HG02763 (cell line): Measurements from ENCODE around the gene PRRG3.
"Not testable (repeated sequence)": the region's sequence is repeated elsewhere in the genome, so short reads cannot be mapped to it uniquely, and the experiment has no call there.

ENCODE experiments used
- ATAC-seq: cut with Tn5 transposase; IDR thresholded peaks from one replicate; pipeline ENCODE4 v1.9.1; 2021; ENCODE audit warnings: mild to moderate bottlenecking, moderate library complexity; ENCODE audit not compliant: unreplicated experiment

The PRRG3 gene

DNA sequence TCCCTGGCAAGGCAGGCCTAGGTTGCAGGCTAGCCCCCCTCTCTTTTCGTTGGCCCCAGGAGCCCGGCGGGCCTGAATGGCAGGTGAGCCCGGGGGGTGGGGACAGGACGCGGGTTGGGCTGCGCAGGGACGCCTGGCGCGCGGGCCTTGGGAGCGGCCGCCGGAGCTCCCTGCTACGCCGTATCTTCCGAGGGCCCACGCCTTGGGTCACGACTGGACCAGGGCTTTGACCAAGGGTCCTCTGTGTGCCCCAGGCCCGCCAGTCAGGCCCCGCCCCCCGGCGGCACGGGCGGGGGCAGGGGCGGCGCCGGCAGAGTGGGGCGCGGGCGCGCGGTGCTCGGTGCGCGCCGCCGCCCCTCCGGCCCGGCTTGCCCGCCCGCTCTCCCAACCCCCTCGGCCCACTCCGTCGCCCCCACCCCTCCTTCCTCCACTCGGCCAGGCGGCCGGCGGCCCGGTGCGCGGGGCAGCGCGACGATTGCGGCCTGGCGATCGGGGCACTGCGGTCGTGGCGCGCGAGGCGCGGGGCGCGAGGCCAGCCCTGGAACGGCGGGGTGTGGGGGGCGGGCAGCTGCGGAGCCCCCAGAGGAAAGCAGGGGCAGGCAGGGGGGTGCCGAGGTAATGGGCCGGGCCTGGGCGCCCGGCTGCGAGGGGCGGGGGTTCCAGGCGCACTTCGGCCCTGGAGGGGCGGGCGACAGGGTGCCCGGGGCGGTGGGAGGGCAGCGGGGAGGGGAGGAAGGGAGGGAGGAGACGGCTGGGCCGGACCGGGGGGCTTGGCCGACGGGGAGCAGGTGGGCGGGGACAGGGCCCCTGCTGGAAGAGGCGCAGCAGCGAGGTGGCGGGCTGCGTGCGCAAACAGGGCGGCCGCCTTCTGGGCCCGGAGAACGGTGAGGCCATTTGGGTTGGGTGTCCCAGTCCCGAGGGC lies at the start of gene PRRG3:
TSS of gene PRRG3 (plus strand) at position 798 of the 922 bp plus-strand sequence. CDS start 3,357 bp downstream, outside the sequence.
- no peak for ATAC-seq

DNA sequence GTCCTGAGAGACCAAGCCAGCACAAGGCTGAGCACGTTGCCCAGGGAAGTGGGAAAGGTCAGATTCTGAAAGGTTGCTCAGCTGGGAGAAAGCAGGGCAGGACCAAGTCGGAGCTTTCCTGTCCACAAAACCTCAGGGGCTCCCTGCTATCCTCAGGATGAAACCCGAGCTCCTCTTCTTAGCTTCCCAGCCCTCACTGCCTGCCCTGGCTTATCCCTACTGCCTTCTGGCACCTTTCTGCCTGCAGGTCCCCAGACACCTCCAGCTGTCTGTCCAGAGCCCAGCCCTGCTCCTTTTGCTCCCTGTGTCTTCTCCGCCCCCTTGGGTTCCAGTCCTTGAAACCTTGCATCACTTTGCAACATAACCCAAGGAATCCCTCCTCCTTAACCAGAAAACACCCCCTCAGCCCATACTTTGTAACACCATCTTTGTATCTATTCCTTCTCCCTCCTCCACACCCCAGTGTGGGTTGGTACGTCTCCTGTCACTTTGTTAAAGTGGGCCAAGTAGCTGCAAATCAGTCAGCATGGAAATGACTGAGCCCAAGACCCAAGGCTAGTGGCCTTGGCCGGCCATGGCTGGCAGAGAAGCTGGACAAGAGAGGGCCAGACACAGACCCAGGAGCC lies 20.0 kb upstream of the PRRG3 start:
- ATAC-seq = no peak

DNA sequence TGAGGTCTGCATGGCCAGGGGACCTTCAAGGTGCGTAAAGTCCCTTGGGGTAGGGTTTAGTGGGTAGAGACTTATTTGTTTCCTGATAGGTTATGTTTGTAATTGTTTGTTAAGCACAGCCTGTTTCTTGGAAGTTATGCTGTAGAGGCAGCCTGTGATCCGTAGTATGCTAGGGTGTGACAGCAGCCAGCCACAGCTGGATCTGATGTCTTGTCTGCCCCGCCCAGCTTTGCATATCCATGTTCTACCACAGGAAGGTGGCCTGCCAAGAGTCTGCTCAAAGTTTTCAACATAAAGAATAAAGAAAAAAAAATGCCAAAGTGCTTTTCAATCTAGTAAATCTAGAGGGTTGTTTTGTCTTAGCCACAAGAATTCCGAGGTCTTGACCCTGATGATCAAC lies 19.1 kb upstream of the PRRG3 start:
- no peak for ATAC-seq

DNA sequence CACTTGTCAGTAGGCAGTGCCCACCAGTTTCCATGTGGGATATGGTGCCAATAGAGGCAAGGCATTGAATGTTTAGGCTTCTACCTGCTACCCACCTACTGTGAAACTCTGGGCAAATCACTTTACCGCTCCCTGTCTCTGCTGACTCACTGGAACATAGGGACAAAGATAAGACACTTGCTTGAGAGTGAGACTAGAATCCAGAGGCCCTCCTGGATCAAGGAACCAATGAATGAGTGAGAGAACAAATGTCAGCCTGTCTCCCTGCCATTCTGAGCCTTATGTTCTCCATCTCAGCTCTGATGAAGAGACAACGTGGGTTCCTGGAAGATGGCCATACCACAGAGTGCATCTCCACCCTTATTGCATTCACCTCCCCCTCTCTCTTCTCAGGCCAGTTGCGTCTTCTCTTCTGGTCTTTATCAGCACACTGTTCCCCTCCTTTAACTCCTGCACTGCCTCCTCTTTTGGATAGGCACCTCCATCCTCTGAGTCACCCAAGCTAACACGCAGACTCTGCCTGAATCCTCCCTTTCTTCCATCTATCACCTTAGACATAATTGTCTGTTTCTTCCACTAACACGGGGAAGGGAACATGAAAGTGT lies 15.4 kb upstream of the PRRG3 start:
- no peak for ATAC-seq

DNA sequence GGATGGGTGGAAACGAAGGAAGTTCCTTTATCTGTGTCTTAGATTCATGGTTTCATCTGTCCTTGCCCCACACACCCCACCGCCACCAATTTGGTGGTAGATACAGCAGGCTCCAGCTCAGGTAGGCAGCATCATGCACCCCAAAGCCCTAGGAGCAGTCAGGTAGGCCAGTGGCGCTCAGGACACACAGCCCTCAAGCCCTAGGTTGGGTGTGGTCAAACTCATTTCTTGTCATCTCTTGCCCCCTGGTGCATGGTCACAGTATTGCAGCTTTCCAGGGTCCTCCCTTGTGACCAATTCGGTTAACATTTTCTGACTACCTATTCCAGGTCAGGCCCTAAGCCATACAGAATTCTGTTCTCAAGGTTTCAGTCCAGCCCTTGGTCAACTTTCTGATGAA lies 14.5 kb upstream of the PRRG3 start:
- ATAC-seq = peak; percentile 77

DNA sequence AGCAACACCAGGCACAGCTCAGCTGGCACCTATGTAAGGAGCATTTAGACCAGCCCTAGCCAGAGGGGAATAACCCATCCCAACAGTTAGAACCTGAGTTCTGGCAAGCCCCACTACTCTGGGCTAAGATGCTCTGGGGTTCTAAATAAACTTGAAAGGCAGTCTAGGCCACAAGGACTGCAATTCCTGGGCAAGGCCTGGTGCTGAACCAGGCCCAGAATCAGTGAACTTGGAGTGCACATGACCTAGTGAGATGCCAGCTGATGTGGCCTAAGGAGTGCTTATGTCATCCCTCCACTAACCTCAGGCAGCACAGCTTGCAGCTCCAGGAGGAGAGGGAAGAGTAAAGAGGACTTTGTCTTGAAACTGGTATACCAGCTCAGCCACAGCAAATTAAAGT lies 7.6 kb upstream of the PRRG3 start:
- ATAC-seq = no peak

DNA sequence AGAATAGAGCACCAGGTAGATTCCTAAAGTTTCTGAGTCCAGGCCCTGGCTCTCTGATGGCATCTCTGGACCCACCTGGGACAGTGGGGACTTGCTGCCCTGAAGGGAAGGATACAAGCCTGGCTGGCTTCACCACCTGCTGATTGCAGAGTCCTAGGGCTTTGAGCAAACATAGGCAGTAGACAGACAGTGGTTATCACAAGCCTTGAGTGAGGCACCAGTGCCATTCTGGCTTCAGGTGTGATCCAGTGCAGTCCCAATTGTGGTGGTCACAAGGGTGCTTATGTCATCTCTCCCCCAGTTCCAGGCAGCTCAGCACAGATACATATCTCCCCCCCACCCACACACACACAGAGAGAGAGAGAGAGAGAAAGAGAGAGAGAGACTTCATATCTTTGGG lies 6.6 kb upstream of the PRRG3 start:
- no peak for ATAC-seq

DNA sequence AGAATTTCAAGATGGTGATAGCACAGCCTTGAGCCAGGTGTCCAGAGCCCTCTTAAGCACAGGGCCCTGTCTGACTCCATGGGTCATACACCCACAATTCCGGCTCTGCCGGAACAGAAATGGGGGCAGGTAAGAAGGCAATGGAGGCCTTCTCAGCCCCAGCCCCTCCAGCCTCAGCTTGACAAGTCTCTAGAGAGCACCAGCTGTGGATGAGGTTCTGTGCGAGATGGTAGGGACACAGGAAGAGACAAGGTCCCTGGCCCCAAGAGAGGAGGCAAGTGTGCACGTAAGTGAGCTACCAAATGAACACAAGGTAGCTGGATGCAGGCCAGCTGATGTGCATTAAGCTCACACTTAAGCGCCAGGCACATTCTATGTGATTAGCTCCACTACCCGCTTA lies 2.4 kb upstream of the PRRG3 start:
- no peak for ATAC-seq

DNA sequence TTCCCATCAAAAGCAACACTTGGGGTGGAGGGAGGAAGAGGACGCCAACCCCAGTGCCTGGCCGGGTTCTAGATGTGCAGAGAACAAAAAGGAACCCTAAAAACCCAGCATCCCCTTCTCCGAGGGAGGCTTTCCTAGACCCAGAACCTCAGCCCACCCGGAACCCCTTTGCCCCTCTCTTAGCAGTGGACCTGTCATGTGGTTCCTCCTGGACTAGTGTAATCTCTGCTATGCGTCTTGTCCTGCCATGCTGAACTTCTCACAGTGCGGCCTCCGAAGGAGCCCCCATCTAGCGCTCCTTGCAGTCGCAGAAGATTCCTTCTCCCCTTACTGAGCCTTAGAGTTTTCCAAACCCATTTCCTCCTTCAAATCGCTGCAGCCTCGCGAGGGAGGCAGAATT lies 1.1 kb upstream of the PRRG3 start:
- ATAC-seq = no peak

DNA sequence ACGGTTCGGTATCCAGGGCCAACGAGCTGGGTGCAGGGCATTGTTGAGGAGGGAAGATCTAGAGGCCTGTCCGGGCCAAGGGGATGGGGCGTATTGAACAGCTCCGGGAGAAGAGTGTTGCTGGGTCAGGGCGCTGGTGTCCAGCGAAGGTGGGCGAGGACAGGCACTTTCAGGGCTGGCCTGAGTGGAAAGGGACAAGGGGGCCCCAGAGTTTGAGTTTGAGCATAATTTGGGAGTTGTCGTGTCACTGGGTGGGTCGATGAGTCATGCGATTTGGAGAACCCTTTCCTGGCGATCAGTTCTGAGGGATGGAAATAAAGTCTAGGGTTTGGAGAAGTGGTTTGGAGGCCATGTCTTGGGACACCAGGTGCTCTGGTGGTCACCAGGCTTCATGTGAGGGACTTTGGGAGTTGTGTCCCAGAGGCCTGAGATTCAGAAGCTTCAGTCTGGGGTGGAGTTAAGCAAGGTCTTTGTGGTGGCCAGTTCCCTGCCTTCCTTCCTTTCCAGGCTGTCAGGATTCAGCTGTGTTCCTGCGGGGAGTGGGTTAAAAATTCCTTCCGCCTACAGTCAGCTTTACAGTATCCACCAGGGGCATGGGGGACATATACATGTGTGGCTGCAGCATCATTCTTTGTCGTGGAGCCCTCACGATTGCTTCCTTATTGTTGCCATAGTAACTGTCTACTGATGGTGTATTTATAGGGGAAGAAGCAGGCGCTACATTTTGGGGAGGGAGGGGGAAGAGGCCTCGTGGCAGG lies 504 bp downstream of the PRRG3 start:
- ATAC-seq = no peak

DNA sequence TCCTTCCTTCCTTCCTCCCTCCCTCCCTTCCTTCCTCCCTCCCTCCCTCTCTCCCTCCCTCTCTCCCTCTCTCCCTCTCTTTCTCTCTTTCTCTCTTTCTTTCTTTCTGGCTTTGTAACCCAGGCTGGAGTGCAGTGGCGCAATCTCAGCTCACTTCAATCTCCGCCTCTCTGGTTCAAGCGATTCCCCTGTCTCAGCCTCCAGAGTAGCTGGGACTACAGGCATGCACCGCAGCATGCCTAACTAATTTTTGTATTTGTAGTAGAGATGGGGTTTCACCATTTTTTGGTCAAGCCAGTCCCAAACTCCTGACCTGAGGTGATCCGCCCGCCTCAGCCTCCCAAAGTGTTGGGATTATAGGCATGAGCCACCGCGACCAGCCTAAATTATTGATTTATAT lies 1.8 kb downstream of the PRRG3 start:
- ATAC-seq = not testable (repeated sequence)

DNA sequence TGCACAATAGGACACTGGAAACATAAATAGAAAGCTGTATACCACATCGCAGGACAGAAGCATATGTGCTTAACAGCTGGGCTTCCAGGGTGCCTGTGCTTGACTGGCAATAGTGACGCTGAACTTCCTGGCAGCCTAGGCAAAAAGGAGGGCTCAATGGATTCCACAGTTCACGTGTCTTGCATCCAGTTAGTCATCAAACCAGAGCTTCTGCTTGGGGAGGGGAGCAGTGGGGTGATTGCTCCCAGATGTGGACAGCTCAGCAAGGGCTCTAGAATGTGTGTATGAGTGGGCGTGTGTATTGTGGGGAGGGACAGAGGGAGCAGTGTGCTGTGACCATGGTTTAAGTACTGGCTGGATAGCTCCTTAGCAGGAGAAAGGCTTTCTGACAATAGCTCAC lies 2.3 kb downstream of the PRRG3 start:
- ATAC-seq = no peak

DNA sequence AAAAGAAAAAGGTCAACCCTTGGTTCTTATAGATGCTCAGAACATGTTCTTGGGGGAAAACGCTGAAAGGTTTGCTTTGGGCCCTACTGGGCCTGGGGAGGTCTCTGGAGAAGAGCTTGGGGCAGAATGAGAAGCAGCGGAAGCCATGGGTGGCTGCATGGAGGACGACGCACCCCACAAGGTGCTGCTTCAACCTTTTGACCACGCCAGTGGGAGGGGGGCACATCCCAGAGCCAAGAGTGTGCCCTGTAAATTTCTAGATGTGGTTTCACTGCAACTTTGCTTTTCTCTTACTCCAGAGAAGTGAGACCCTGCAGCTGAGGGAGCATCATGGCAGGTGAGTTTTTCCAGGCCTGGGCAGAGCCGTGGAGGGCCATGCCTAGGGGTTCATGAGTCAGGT lies 3.2 kb downstream of the PRRG3 start:
- ATAC-seq = no peak

DNA sequence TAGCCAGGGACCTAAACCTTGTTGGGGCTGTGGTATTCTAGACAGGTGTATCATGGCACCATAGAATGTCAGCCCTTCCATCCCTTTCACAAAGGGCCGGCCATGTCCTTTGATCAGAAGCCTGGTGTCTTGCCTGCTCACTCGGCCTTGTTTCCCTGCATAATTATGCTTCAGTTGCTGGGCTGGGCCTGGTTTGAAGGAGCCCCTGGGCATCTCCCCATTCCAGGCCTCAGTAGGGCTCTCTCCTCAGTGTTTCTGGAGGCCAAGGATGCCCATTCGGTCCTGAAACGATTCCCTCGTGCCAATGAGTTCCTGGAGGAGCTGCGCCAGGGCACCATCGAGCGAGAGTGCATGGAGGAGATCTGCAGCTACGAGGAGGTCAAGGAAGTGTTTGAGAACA lies 4.5 kb downstream of the PRRG3 start:
- ATAC-seq = no peak

DNA sequence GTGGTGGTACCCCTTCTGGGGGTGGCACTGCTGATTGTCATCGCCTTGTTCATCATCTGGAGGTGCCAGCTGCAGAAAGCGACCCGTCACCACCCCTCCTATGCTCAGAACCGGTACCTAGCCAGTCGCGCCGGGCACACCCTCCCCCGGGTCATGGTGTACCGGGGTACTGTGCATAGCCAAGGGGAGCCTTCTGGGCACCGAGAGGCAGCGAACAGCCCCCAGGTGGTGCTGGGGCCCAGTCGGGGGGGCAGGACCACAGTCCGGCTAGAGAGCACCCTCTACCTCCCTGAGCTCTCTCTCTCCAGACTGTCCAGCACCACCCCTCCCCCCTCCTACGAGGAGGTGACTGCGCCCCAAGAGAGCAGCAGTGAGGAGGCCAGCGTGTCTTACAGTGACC lies 5.3 kb downstream of the PRRG3 start:
- no peak for ATAC-seq

DNA sequence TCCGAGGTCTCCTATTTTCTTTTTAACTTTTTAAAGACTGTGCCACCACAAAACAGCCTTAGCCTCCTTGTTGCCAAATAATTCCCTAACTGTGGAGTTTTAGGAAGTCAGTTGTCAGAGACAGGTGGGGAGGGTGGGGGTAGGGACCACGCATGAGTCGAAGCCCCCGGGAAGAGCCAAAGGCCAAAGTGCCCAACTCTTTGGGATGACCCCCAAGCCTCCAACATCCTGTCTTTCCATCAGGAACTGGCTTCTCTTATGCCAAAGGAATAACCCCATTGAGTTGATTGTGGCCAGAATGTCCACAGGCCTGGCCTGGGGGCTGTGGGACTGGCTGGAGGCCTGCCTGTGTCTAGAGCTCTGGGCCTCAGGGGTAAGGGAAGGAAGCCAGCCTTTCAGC lies 5.8 kb downstream of the PRRG3 start:
- no peak for ATAC-seq

DNA sequence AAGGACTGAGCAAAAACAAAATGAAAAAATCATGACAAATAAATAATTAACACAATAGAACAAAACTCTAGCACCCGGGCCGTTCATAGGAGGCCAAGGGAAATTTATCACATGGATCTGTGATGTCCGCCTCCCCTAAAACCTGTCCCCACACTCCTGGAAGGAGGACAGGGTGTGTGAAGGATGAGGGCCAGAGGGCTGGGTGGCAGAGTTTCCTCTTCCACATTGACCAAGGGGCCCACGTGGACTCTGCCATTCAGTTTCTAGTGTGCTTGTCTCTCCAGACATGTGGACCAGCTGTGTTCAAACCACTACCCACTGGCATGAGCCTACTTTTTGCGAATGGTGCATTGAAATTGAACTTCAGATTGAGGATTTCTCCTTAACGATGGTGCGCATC lies 6.3 kb downstream of the PRRG3 start:
- ATAC-seq = no peak

DNA sequence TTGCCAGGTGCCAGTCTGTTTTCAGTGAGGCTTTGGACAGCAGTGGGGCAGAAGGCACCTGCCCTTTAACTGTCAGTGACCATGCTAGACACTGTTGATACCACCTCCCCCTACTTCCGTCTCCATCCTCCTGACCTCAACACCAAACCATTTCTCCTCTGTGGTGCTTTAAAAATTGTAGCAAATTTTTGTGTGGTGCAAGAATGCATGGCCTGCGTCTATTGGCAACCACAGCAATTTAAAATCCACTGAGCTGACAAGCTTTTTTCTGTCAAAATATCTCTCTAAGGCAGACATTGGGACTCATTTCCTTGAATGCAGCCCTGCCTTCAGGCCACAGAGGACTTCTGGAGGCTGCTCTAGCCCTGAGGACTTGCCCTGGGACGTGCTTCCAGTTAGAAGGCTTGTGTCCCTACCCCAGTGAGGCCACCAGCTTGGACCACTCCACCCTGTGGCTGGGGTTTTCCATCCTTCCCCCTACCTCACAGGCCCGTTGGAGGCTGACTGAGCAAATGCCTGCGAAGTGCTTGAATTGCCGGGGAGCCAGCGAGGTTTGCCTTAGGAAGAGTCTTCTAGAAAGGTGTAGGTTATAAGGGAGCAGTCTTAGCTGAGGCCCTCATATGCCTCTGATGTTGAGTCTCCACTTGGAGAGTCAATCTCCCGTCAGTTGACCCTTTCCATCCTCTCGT lies 6.9 kb downstream of the PRRG3 start:
- no peak for ATAC-seq

DNA sequence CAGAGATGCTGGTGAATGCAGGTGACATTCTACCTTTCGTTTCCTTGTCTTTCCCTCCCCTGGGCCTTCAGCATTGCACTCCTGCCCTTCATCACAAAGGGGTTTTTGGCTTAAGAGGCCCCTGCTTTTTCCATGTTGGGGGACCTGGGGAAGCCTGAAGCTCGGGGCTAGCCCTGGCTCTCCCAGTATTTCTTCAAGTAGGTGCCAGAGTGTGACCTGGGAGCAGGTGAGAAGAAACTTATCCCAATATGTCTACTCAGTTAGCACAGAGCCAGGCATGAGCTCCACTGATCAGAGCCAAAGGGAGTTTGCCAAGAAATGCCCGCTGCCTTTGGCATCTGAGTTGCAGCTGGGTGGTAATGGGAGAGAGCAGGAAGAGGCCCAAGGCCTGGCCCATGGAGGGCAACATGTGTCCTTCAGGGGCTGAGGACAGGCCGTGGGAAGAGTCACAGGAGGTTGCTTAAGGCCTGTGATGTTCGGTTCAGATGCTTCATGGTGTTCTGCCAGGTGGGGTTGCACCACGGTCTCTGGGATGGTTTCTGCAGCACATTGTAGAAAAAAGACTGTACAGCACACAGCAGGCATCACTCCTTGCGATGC lies 7.6 kb downstream of the PRRG3 start:
- ATAC-seq = no peak

DNA sequence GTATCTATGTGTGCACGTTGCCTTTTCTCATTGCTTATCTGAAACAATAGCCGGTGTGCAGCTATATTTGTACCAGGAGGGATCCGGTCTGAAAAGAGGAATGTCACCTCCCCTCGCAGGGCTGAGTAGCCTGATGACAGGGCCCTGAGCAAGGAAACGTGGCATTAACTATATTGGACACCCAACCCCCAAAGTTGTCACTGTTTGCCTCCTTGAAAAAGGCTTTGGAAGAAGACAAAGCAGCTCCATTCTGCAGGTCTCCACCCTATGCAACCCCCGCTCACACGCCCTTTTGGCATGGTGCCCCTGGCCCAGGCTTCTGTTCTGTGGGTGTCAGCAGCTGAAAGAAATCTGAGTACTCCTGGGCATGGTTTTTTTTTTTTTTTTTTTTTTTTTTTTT lies 8.2 kb downstream of the PRRG3 start:
- no peak for ATAC-seq
